Lung (tissue), 12 donors: ENCODE measurements around the gene ATP7B. TPM values are rescaled to one million over a fixed set of nuclear protein-coding genes. Genes with fewer than 3 reads are reported as not detected.

Source experiments
- ATAC-seq: fragments of 200-7000 bp; cut with Tn5 transposase; one replicate; pipeline ENCODE4 v1.9.1; 2020; ENCODE audit warnings: moderate number of reproducible peaks; ENCODE audit not compliant: insufficient read depth, low FRiP score
- DNase-seq, 3 donors: peaks; one replicate each; pipeline ENCODE4 v3.0.0-alpha.2; 2013 to 2017
- H3K27ac ChIP-seq, 2 donors: one replicate each; pipeline ENCODE4 v1.5.1; 2013; ENCODE audit warnings: mild to moderate bottlenecking in 2 of 2, moderate library complexity in 2 of 2, control low read depth in 1 of 2, inconsistent platforms in 1 of 2, low read depth in 1 of 2, low read length in 1 of 2
- H3K27me3 ChIP-seq, 3 donors: one replicate each; pipeline ENCODE4 v1.5.1; 2013; ENCODE audit warnings: low read length in 2 of 3; ENCODE audit not compliant: control insufficient read depth in 3 of 3, insufficient read depth in 3 of 3
- H3K36me3 ChIP-seq, 4 donors: one replicate each; pipeline ENCODE4 v1.5.1; 2013; ENCODE audit warnings: low read length in 4 of 4, mild to moderate bottlenecking in 1 of 4, moderate library complexity in 1 of 4; ENCODE audit not compliant: control insufficient read depth in 4 of 4, insufficient read depth in 4 of 4
- H3K4me1 ChIP-seq, 5 donors: one replicate each; pipeline ENCODE4 v1.5.1; 2013; ENCODE audit warnings: low read length in 5 of 5, mild to moderate bottlenecking in 2 of 5, moderate library complexity in 1 of 5; ENCODE audit not compliant: control insufficient read depth in 5 of 5, insufficient read depth in 5 of 5
- H3K4me3 ChIP-seq: one replicate; pipeline ENCODE4 v1.5.1; 2013; ENCODE audit warnings: mild to moderate bottlenecking, control low read depth, moderate library complexity
- H3K9ac ChIP-seq, 2 donors: one replicate each; pipeline ENCODE4 v1.5.1; 2013; ENCODE audit warnings: low read length in 2 of 2, control low read depth in 1 of 2; ENCODE audit not compliant: insufficient read depth in 1 of 2
- H3K9me3 ChIP-seq, 4 donors: one replicate each; pipeline ENCODE4 v1.5.1; 2013; ENCODE audit warnings: low read length in 3 of 4, mild to moderate bottlenecking in 1 of 4, moderate library complexity in 1 of 4; ENCODE audit not compliant: control insufficient read depth in 4 of 4, insufficient read depth in 3 of 4
- CTCF ChIP-seq: IDR thresholded peaks from 2 replicates; pipeline ENCODE4 v1.5.1; 2012; ENCODE audit warnings: mild to moderate bottlenecking; ENCODE audit errors: control extremely low read depth, extremely low read depth
- WGBS, 2 donors: extraction: QIAGEN DNeasy Blood & Tissue Kit; methylation state at CpG; one replicate each; pipeline ENCODE4 v1.1.7; 2013; 5-methylcytosine and 5-hydroxymethylcytosine counted together
- polyA plus RNA-seq, 2 donors: library from polyadenylated mRNA; stranded (reverse); fragments of 200-250 nt; gene quantifications; one replicate each; pipeline ENCODE4 v1.2.1, GENCODE V29; 2013
- total RNA-seq, 2 donors: library from RNA; depleted of rRNA in 1 of 2; stranded (reverse); fragments of >200 nt in 1 of 2; gene quantifications; one replicate each; pipeline ENCODE4 v1.2.1, GENCODE V29; 2014 to 2021
- donor health status: control.
- donor health status: control.
- donor health status: Bipolar disorder and iron deficiency.
- donor health status: healthy.
- donor health status: DM: yes; HTN: yes; CAD: no.

Gene ATP7B
- total and polyA plus RNA-seq, 4 donors = 1.4 to 10.2 (median 4.4) TPM

DNA sequence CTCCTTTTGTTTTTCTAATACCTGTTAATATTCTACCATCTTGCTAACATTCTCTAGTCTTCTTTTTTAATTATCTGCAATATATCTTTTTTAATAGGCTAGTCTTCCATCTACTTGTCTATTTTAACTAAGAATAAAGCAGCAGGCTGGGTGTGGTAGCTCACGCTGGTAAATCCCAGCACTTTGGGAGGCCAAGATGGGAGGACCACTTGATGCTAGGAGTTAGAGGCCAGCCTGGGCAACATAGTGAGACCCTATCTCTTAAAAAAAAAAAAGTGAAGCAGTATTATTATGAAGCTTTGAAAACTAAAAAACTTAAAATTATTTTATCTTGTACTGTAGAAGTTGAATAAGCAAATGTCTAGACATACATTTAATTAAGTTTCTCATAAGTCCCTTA, 16.6 kb upstream of the ATP7B start:
- H3K9ac ChIP-seq = no peak overlapping the region
- ATAC-seq = no peak
- H3K27me3 ChIP-seq = no peaks in the 10 kb centered on the region
- DNase-seq = no peak
- H3K36me3 ChIP-seq = peaks cover 14 to 55% (median 29%) of the 10 kb centered on the region in 4 donors
- WGBS, 2 donors = 95 to 97% methylated on average over 1 of the region's 1 CpG
- H3K9me3 ChIP-seq = peaks cover 0 to 5% (median 0%) of the 10 kb centered on the region in 4 donors
- H3K4me1 ChIP-seq = peaks cover 0 to 8% (median 0%) of the 10 kb centered on the region in 5 donors
- TF ChIP-seq CTCF = no peak
- no peak overlapping the region for H3K27ac ChIP-seq
- no peak overlapping the region for H3K4me3 ChIP-seq

- peaks cover 14 to 55% (median 29%) of the 10 kb centered on the region in 4 donors for H3K36me3 ChIP-seq
Observed at GRCh38 chr13:52026246-52026626, 15.0 kb upstream of the ATP7B start.

DNA sequence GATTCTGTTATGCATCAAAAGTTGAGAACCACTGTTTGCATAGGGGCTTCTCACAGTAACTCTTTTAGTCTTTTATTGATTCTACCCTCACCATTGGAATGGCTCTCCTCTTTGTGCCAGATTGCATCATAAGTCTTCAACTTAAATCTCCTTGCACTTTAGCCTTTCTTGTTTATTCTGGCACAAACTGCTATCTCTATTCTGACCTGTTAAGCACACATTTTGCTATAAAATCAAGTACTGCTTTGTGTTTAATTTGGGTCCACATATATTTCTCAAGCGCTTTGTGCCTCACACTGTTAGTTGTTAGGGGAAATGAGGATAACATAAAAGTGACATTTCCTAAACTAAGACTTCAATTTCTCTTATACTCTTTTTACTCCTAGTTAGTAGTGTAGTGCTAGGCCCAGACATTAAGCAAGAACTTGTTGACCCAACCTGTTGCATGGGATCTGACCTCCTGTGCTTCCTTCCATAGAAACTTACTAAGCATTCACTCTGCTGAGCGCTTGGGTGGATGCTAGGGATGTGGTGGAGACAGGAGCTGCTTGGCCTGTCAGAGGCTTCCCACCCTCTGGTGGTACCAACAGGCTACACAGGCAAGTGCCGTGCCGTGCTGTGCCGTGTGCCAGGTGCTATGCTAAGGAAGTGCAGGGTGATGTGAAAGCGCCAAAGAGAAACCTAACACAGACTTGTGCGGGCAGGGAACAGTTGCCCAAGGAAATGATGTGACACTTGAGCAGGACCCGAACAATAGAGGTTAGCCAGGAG, 14.4 kb upstream of the ATP7B start:
- H3K4me1 ChIP-seq = peaks cover 0 to 8% (median 0%) of the 10 kb centered on the region in 5 donors
- DNase-seq (no peak), ATAC-seq (no peak)
- WGBS, 2 donors = 88 to 92% methylated on average over 8 of the region's 8 CpGs
- no peak overlapping the region for H3K4me3 ChIP-seq
- H3K36me3 ChIP-seq = peaks cover 18 to 56% (median 30%) of the 10 kb centered on the region in 4 donors
- H3K9ac ChIP-seq = no peak overlapping the region
- no peak overlapping the region for H3K27ac ChIP-seq
- H3K27me3 ChIP-seq = no peaks in the 10 kb centered on the region
- peaks cover 0 to 5% (median 0%) of the 10 kb centered on the region in 4 donors for H3K9me3 ChIP-seq
- TF ChIP-seq CTCF = no peak

More at GRCh38 chr13:52026246-52026626, 15.0 kb upstream of the ATP7B start:
- Histone ChIP-seq H3K9ac (no peak overlapping the region), H3K27me3 (no peaks in the 10 kb centered on the region), H3K4me3 (no peak overlapping the region), H3K4me1 (peaks cover 0 to 8% (median 0%) of the 10 kb centered on the region in 5 donors), H3K27ac (no peak overlapping the region), H3K9me3 (peaks cover 0 to 5% (median 0%) of the 10 kb centered on the region in 4 donors)
- no peak for DNase-seq
- TF ChIP-seq CTCF = no peak
- 95 to 96% methylated on average over 3 of the region's 3 CpGs for whole genome bisulfite sequencing, 2 donors
- no peak for ATAC-seq
